Right atrium auricular region (tissue), 2 donors: Measurements from ENCODE around the gene MS4A2. TPM values are rescaled to one million over a fixed set of nuclear protein-coding genes. Genes with fewer than 3 reads are reported as not detected.

Source experiments
- total RNA-seq, 2 donors: library from RNA; depleted of rRNA; stranded (reverse); fragments of >200 nt; gene quantifications; one replicate each; pipeline ENCODE4 v1.1.0, GENCODE V29; 2016

Gene MS4A2
- total RNA-seq, 2 donors from 2014 or later: 0.93 TPM; not detected in 1

Other genes with a start within 250 kb of the MS4A2 start
- gene CBLIF, start 243.2 kb upstream of the MS4A2 start, total RNA-seq: not detected
- not detected for gene TCN1, start 222.2 kb upstream of the MS4A2 start, total RNA-seq
- gene OOSP3, start 209.9 kb upstream of the MS4A2 start, total RNA-seq: not detected
- gene OOSP1, start 150.2 kb upstream of the MS4A2 start, total RNA-seq: not detected
- gene OOSP4A, start 124.6 kb upstream of the MS4A2 start, total RNA-seq: not detected
- gene OOSP4B, start 71.5 kb upstream of the MS4A2 start, total RNA-seq: not detected
- gene OOSP2, start 48.3 kb upstream of the MS4A2 start, total RNA-seq: not detected
- not detected for gene MS4A3, start 32.0 kb upstream of the MS4A2 start, total RNA-seq
- gene MS4A6A, start 94.4 kb downstream of the MS4A2 start, total RNA-seq: 10 to 100 TPM; 15.6 to 40.8 TPM
- under 1 TPM; 0.59 to 0.71 TPM for gene MS4A4E, start 154.5 kb downstream of the MS4A2 start, total RNA-seq
- gene MS4A4A, start 192.0 kb downstream of the MS4A2 start, total RNA-seq: 10 to 100 TPM in 1 of 2 donors, 1 to 10 TPM in 1; 7.8 to 11.6 TPM
- not detected for gene MS4A6E, start 238.6 kb downstream of the MS4A2 start, total RNA-seq